HL-60 (cell line): ENCODE results near the gene PLCG1.

Experiments
- DNase-seq, 2 experiments: peaks; one replicate each; pipeline ENCODE4 v3.0.0-alpha.2; 2010 to 2020; ENCODE audit warnings: low read depth in 1 of 2, low spot score in 1 of 2
- H3K27ac ChIP-seq: fragments of 250-450 bp; sonication (Bioruptor Pico); replicated peaks from 2 replicates; pipeline ENCODE4 v1.5.1; 2020; ENCODE audit warnings: mild to moderate bottlenecking, moderate library complexity
- H3K27me3 ChIP-seq: fragments of 250-450 bp; sonication (Bioruptor Pico); 2 replicates; pipeline ENCODE4 v1.5.1; 2021; ENCODE audit warnings: mild to moderate bottlenecking, moderate library complexity; ENCODE audit not compliant: insufficient read depth, poor library complexity, severe bottlenecking
- H3K4me3 ChIP-seq: replicated peaks from 2 replicates; pipeline ENCODE4 v1.5.1; 2011; ENCODE audit warnings: mild to moderate bottlenecking, control low read depth, low read length; ENCODE audit not compliant: insufficient read depth
- CTCF ChIP-seq: IDR thresholded peaks from one replicate; pipeline ENCODE4 v1.5.1; 2011; ENCODE audit warnings: low read length, control low read depth, inconsistent platforms; ENCODE audit not compliant: insufficient read depth
- GABPA ChIP-seq: IDR thresholded peaks from 2 replicates; pipeline ENCODE4 v1.6.1; 2012; ENCODE audit warnings: low read depth
- POLR2AphosphoS5 ChIP-seq: IDR thresholded peaks from 2 replicates; pipeline ENCODE4 v1.6.1; 2012; ENCODE audit warnings: low read depth
- REST ChIP-seq: IDR thresholded peaks from 2 replicates; pipeline ENCODE4 v1.6.1; 2012; ENCODE audit warnings: low read depth; ENCODE audit not compliant: insufficient replicate concordance
- SPI1 ChIP-seq: IDR thresholded peaks from 2 replicates; pipeline ENCODE4 v1.6.1; 2012; ENCODE audit warnings: low read depth, mild to moderate bottlenecking, borderline replicate concordance

PLCG1 gene

GRCh38 chr20:41150664-41151063 lies 13.3 kb downstream of the PLCG1 start:
- TF ChIP-seq POLR2AphosphoS5 (no peak), REST (no peak), SPI1 (no peak), CTCF (no peak), GABPA (no peak)
- H3K4me3 ChIP-seq: no peak overlapping the region
- DNase-seq: no peak
- no peaks in the 10 kb centered on the region for H3K27me3 ChIP-seq
- H3K27ac ChIP-seq: no peak overlapping the region

- no peaks in the 10 kb centered on the region for H3K27me3 ChIP-seq
- H3K4me3 ChIP-seq: no peak overlapping the region
- TF ChIP-seq GABPA: no peak
- no peak for TF ChIP-seq REST
- no peak for TF ChIP-seq POLR2AphosphoS5
- no peak for TF ChIP-seq SPI1
- no peak for TF ChIP-seq CTCF
- DNase-seq: no peak
- H3K27ac ChIP-seq: no peak overlapping the region
Observed at GRCh38 chr20:41151134-41151869, 14.0 kb downstream of the PLCG1 start.

- no peak for DNase-seq
- Histone ChIP-seq H3K27me3 (no peaks in the 10 kb centered on the region), H3K27ac (no peak overlapping the region), H3K4me3 (no peak overlapping the region)
- peak; percentile 9 for TF ChIP-seq REST
- TF ChIP-seq SPI1: no peak
- TF ChIP-seq GABPA: no peak
Observed at GRCh38 chr20:41152108-41152757, 14.9 kb downstream of the PLCG1 start.
